Embryonic facial prominence (tissue), 1 donor: Measurements from ENCODE around the gene SRPK1.

ENCODE experiments used
- DNase-seq: peaks from one replicate; pipeline ENCODE4 v3.0.0-alpha.2; 2016; ENCODE audit errors: extremely low spot score

Gene SRPK1

GRCh38 chr6:35817515-35817914 lies 103.4 kb downstream of the SRPK1 start:
- DNase-seq: no peak

- DNase-seq: no peak
Observed at GRCh38 chr6:35811699-35811995, 109.3 kb downstream of the SRPK1 start.

- no peak for DNase-seq
Observed at GRCh38 chr6:35810971-35811698, 109.8 kb downstream of the SRPK1 start.

- DNase-seq: no peak
Observed at GRCh38 chr6:35809809-35810208, 111.1 kb downstream of the SRPK1 start.

GRCh38 chr6:35808688-35809087 lies 112.2 kb downstream of the SRPK1 start:
- DNase-seq: no peak

- no peak for DNase-seq
Observed at GRCh38 chr6:35804996-35805736, 115.7 kb downstream of the SRPK1 start, which contains the start of gene LHFPL5. Gene LHFPL5, plus strand, starts transcription at chr6:35805352. Its CDS starts 319 bp downstream, at chr6:35805671.

- no peak for DNase-seq
Observed at GRCh38 chr6:35801148-35801547, 119.8 kb downstream of the SRPK1 start.

- DNase-seq: no peak
Observed at GRCh38 chr6:35798706-35799105, 122.2 kb downstream of the SRPK1 start.

- DNase-seq: no peak
Observed at GRCh38 chr6:35797837-35798526, 122.9 kb downstream of the SRPK1 start.

GRCh38 chr6:35796236-35796635 lies 124.7 kb downstream of the SRPK1 start:
- no peak for DNase-seq

- no peak for DNase-seq
Observed at GRCh38 chr6:35795453-35796071, 125.3 kb downstream of the SRPK1 start.

- DNase-seq: no peak
Observed at GRCh38 chr6:35794536-35795452, 126.1 kb downstream of the SRPK1 start.

- DNase-seq: no peak
Observed at GRCh38 chr6:35790683-35791082, 130.2 kb downstream of the SRPK1 start.

- DNase-seq: no peak
Observed at GRCh38 chr6:35788423-35788982, 132.4 kb downstream of the SRPK1 start.

- no peak for DNase-seq
Observed at GRCh38 chr6:35787266-35788218, 133.4 kb downstream of the SRPK1 start.

- DNase-seq: no peak
Observed at GRCh38 chr6:35786810-35787209, 134.1 kb downstream of the SRPK1 start.

GRCh38 chr6:35786272-35786671 lies 134.6 kb downstream of the SRPK1 start:
- no peak for DNase-seq

- DNase-seq: no peak
Observed at GRCh38 chr6:35784200-35784599, 136.7 kb downstream of the SRPK1 start.
